Right lobe of liver (tissue), 4 donors: Measurements from ENCODE around the gene FAM110D.

Experiments used
- POLR2A ChIP-seq: fragments of 450-650 bp; IDR thresholded peaks from one replicate; pipeline ENCODE4 v1.6.1; 2017; ENCODE audit warnings: antibody characterized with exemption, mild to moderate bottlenecking
- TF ChIP-seq, protein P1 (sequence below), 4 donors: fragments of 200-600 bp in 3 of 4; fragments of 450-650 bp in 1 of 4; IDR thresholded peaks; one replicate each; pipeline versions ENCODE4 v1.5.1 to v1.8.0; 2016 to 2022; ENCODE audit warnings: antibody characterized with exemption in 4 of 4, mild to moderate bottlenecking in 2 of 4
- donor health status: DM: no; HTN: no; CAD: no.
- donor health status: DM: no; HTN: no; CAD: no.
- donor health status: DM: no; HTN: yes; CAD: no.

DNA sequence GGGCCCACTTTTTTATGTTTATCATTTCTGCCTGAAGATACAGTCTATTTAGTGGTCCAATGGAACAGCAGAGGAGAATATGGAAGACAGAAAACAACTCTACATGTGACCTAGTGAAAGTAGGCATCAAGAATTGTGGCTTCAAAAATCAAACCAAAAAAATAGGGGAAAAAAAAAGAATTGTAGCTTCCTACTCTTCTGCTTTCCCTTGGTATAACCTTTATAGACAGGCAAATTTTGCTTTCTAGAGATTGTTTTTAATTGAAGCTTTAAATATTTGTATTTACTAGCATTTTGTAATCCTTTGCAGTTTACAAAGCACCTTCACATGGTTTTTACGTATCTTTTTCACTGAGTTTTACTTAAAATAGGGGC lies 32.9 kb upstream of the FAM110D start:
- TF ChIP-seq, protein P1, sequence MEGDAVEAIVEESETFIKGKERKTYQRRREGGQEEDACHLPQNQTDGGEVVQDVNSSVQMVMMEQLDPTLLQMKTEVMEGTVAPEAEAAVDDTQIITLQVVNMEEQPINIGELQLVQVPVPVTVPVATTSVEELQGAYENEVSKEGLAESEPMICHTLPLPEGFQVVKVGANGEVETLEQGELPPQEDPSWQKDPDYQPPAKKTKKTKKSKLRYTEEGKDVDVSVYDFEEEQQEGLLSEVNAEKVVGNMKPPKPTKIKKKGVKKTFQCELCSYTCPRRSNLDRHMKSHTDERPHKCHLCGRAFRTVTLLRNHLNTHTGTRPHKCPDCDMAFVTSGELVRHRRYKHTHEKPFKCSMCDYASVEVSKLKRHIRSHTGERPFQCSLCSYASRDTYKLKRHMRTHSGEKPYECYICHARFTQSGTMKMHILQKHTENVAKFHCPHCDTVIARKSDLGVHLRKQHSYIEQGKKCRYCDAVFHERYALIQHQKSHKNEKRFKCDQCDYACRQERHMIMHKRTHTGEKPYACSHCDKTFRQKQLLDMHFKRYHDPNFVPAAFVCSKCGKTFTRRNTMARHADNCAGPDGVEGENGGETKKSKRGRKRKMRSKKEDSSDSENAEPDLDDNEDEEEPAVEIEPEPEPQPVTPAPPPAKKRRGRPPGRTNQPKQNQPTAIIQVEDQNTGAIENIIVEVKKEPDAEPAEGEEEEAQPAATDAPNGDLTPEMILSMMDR (IDR thresholded peaks at IDR 0.05) = no peak
- TF ChIP-seq POLR2A = no peak
